ENCODE data around the gene BET1L. TPM values are rescaled to one million over a fixed set of nuclear protein-coding genes. Genes with fewer than 3 reads are reported as not detected.

BET1L gene
- total RNA-seq, 1 donor from 2014 or later, result 16.3 TPM

- FAIRE-seq (no peak), DNase-seq (ENCODE audit: low read depth) (no peak)
- TF ChIP-seq CTCF (IDR thresholded peaks at IDR 0.05; ENCODE audit: insufficient read depth, low read length, severe bottlenecking), result no peak
- Histone ChIP-seq H3K36me3 (ENCODE audit: control insufficient read depth, insufficient read depth, low read length) (peaks cover 1% of the 10 kb centered on the region), H3K4me3 (ENCODE audit: low read depth, low read length) (peak overlapping the region; percentile 61), H3K27me3 (ENCODE audit: control insufficient read depth, insufficient read depth, low read length) (no peaks in the 10 kb centered on the region)
Measured at GRCh38 chr11:235180-235579, 28.0 kb upstream of the BET1L start.

DNA sequence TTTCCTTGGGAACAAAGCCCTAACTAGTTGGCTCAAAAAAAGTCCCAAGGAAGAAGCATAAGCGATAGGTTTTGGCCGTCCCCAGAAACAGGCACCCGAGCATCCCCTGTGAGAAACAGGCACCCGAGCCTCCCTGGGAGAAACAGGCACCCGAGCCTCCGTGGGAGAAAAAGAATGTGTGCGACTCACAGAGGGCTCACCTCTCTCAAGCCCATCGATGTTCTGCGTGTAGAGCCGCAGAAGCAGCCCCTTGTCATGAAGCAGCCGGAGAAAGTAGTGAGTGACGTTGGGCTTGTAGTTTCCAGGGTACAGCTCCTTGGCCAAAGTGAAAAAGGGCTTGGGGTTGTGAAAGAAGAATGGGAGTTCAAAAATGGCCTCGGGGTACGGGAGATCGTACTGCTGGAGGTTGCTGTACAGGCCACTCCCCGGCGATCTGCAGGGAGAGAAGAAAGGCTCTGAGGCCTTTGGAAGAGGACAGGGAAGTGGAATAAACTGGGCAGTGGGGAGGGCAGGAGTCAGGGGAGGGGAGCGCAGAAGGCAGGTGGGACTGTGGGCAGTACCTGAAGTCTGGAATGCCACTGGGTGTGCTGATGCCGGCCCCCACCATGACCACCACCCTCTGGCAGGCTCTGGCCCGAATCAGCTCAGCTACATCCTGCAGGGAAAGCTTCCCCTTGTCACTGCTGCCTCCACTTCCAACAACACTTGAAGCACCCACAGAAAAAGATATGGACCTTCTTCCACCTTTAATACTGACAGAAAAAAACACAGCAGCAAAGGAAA lies 25.8 kb upstream of the BET1L start:
- no peak overlapping the region for H3K4me3 ChIP-seq (ENCODE audit: low read depth, low read length)
- no peak for TF ChIP-seq CTCF (IDR thresholded peaks at IDR 0.05; ENCODE audit: insufficient read depth, low read length, severe bottlenecking)
- H3K27me3 ChIP-seq (ENCODE audit: control insufficient read depth, insufficient read depth, low read length), result no peaks in the 10 kb centered on the region
- FAIRE-seq, result no peak
- peaks cover 1% of the 10 kb centered on the region for H3K36me3 ChIP-seq (ENCODE audit: control insufficient read depth, insufficient read depth, low read length)
- DNase-seq (ENCODE audit: low read depth), result no peak

DNA sequence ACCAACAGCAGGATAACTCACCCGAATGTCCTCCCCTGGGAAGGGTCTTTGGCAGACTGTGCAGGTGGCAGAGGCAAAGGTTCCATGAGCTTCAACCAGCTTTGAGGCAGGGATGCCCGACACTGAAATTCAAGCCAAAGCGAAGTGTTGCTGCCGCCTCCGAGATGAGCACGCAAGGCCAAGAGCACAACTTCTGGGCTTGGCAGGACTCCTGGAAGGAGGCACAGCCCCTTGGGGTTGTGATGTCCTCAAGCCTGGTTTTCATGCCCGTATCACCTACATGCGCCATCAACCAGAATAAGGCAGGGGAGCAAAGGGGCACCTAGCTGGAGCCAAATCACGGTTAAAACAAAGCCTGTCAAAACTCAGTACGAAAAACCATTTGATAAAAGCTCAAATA lies 23.2 kb upstream of the BET1L start:
- FAIRE-seq, result no peak
- no peak overlapping the region for H3K4me3 ChIP-seq (ENCODE audit: low read depth, low read length)
- no peaks in the 10 kb centered on the region for H3K27me3 ChIP-seq (ENCODE audit: control insufficient read depth, insufficient read depth, low read length)
- peaks cover 1% of the 10 kb centered on the region for H3K36me3 ChIP-seq (ENCODE audit: control insufficient read depth, insufficient read depth, low read length)
- DNase-seq (ENCODE audit: low read depth), result no peak
- TF ChIP-seq CTCF (IDR thresholded peaks at IDR 0.05; ENCODE audit: insufficient read depth, low read length, severe bottlenecking), result no peak

- TF ChIP-seq CTCF (IDR thresholded peaks at IDR 0.05; ENCODE audit: insufficient read depth, low read length, severe bottlenecking), result no peak
- no peak for FAIRE-seq
Measured at GRCh38 chr11:227824-228379, 20.7 kb upstream of the BET1L start.

DNA sequence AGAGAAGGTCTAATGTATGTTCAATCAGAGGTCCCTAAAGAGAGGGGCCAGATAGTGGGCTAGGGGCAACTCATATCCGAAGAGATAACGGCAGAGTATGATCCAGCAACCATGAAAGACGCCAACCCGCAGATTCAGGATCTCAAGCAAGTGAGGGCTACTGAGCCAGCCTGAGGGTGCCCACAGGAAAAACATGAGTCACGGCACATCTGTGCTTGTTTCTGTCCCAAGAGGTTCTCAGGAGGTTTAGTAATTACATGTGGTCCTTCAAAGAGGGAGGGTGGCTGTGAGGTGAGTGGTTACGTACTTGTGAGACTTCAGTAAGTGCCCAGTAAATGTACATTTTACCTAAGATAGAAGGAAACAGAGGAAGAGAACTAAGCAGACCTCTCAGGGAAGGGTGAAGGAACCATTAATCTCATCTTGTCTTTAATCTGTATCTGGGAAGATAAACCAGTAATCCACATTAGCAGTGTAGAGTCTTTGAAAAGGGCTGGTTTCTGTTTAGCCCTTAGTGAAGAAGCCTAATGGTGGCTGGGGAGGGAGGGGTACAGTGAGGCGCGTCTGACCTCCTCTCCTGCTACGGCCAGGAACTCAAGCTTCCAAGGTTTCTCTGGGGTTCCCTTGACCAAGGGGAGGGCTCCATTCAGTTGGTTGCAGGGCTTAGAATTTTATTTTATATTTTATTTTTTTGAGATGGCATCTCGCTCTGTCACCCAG lies 18.7 kb upstream of the BET1L start:
- FAIRE-seq (peak; percentile 60), DNase-seq (ENCODE audit: low read depth) (peak; percentile 71)
- Histone ChIP-seq H3K36me3 (ENCODE audit: control insufficient read depth, insufficient read depth, low read length) (no peaks in the 10 kb centered on the region), H3K4me3 (ENCODE audit: low read depth, low read length) (no peak overlapping the region), H3K27me3 (ENCODE audit: control insufficient read depth, insufficient read depth, low read length) (no peaks in the 10 kb centered on the region)
- TF ChIP-seq CTCF (IDR thresholded peaks at IDR 0.05; ENCODE audit: insufficient read depth, low read length, severe bottlenecking), result no peak

More at GRCh38 chr11:227824-228379, 20.7 kb upstream of the BET1L start:
- Histone ChIP-seq H3K27me3 (ENCODE audit: control insufficient read depth, insufficient read depth, low read length) (no peaks in the 10 kb centered on the region), H3K4me3 (ENCODE audit: low read depth, low read length) (no peak overlapping the region), H3K36me3 (ENCODE audit: control insufficient read depth, insufficient read depth, low read length) (peaks cover 1% of the 10 kb centered on the region)
- DNase-seq (ENCODE audit: low read depth), result no peak

Measured in bronchial epithelial cell (primary cell).